Liver (tissue), 3 donors: ENCODE data around the gene STRC.
"Not testable (repeated sequence)": the region's sequence is repeated elsewhere in the genome, so short reads cannot be mapped to it uniquely, and the experiment has no call there.

Experiments used
- EGR1 ChIP-seq, 2 donors: IDR thresholded peaks; 2 replicates each; pipeline ENCODE4 v1.6.1; 2016 to 2018; ENCODE audit warnings: antibody characterized with exemption in 2 of 2, low read depth in 2 of 2
- FOXA1 ChIP-seq: IDR thresholded peaks from 2 replicates; pipeline ENCODE4 v1.6.1; 2016; ENCODE audit warnings: antibody characterized with exemption
- GABPA ChIP-seq, 2 donors: IDR thresholded peaks in 1 of 2; conservative IDR thresholded peaks in 1 of 2; 2 replicates each; pipeline ENCODE4 v1.6.1; 2016; ENCODE audit warnings: antibody characterized with exemption in 2 of 2, mild to moderate bottlenecking in 1 of 2, moderate library complexity in 1 of 2
- JUND ChIP-seq, 2 donors: IDR thresholded peaks; 2 replicates each; pipeline ENCODE4 v1.6.1; 2016; ENCODE audit warnings: antibody characterized with exemption in 2 of 2
- MAX ChIP-seq: IDR thresholded peaks from 2 replicates; pipeline ENCODE4 v1.6.1; 2016; ENCODE audit warnings: antibody characterized with exemption
- REST ChIP-seq: IDR thresholded peaks from 2 replicates; pipeline ENCODE4 v1.6.1; 2016; ENCODE audit warnings: antibody characterized with exemption, mild to moderate bottlenecking
- RXRA ChIP-seq, 2 donors: IDR thresholded peaks; 2 replicates each; pipeline ENCODE4 v1.6.1; 2017 to 2018; ENCODE audit warnings: antibody characterized with exemption in 2 of 2, mild to moderate bottlenecking in 1 of 2
- TAF1 ChIP-seq: conservative IDR thresholded peaks from 2 replicates; pipeline ENCODE4 v1.6.1; 2016; ENCODE audit warnings: antibody characterized with exemption, mild to moderate bottlenecking
- YY1 ChIP-seq: IDR thresholded peaks from 2 replicates; pipeline ENCODE4 v1.6.1; 2016; ENCODE audit warnings: antibody characterized with exemption, mild to moderate bottlenecking
- ZBTB33 ChIP-seq: IDR thresholded peaks from 2 replicates; pipeline ENCODE4 v1.6.1; 2016; ENCODE audit warnings: antibody characterized with exemption
- TF ChIP-seq, protein P1 (sequence below): fragments of 150-350 bp; IDR thresholded peaks from 2 replicates; pipeline ENCODE4 v1.5.1; 2017; ENCODE audit warnings: improper control_type of control experiment, low read depth, low read length; ENCODE audit not compliant: missing input control
- donor health status: healthy.
- donor health status: healthy.

DNA sequence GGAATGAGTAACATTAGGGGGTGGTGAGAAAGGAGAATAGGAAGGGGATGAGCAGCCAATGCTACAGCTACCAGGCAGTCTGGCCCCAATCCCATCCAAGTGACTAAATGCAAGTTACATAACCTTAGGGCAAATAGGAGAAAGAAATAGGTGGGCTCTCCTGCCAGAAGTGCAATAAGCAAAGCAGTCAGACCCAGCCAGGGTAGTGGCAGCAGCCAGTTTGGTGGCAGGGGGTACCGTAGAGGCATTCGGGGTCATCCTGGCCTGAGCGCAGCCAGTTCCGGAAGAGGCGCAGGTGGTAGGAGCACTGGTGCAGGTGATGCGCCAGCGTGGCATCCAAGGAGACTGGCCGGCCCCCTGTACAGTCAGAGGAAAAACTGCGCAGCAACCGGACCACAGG is 41.1 kb upstream of the STRC start:
- TF ChIP-seq JUND (IDR thresholded peaks at IDR 0.05); MAX; ZBTB33; TAF1; GABPA (IDR thresholded peaks at IDR 0.05 in 1 of 2, conservative IDR thresholded peaks at IDR 0.05 in 1 of 2); RXRA (IDR thresholded peaks at IDR 0.05); REST; EGR1 (IDR thresholded peaks at IDR 0.05; ENCODE audit: low read depth in 2 of 2); YY1; FOXA1: not testable (repeated sequence)
- TF ChIP-seq, protein P1, sequence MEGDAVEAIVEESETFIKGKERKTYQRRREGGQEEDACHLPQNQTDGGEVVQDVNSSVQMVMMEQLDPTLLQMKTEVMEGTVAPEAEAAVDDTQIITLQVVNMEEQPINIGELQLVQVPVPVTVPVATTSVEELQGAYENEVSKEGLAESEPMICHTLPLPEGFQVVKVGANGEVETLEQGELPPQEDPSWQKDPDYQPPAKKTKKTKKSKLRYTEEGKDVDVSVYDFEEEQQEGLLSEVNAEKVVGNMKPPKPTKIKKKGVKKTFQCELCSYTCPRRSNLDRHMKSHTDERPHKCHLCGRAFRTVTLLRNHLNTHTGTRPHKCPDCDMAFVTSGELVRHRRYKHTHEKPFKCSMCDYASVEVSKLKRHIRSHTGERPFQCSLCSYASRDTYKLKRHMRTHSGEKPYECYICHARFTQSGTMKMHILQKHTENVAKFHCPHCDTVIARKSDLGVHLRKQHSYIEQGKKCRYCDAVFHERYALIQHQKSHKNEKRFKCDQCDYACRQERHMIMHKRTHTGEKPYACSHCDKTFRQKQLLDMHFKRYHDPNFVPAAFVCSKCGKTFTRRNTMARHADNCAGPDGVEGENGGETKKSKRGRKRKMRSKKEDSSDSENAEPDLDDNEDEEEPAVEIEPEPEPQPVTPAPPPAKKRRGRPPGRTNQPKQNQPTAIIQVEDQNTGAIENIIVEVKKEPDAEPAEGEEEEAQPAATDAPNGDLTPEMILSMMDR: not testable (repeated sequence)
